Activated effector memory CD4-positive, alpha-beta T cell treated with Interleukin-2 at 50 U/mL for 16 hours (primary cell): ENCODE measurements around the gene ZBTB12.
"Not testable (repeated sequence)": the region's sequence is repeated elsewhere in the genome, so short reads cannot be mapped to it uniquely, and the experiment has no call there.

Experiments used
- DNase-seq: peaks from one replicate; pipeline ENCODE4 v3.0.0-alpha.2; 2020

Gene ZBTB12

GRCh38 chr6:31901953-31902643, at the start of gene ZBTB12:
TSS of gene ZBTB12 (minus strand) at chr6:31902086. CDS start at chr6:31901305, 781 bp downstream.
- DNase-seq, result peak; percentile 80

- no peak for DNase-seq
Measured at GRCh38 chr6:31949926-31950548, 48.2 kb upstream of the ZBTB12 start.

- DNase-seq, result no peak
Measured at GRCh38 chr6:31948753-31949413, 47.0 kb upstream of the ZBTB12 start.

- no peak for DNase-seq
Measured at GRCh38 chr6:31948306-31948705, 46.4 kb upstream of the ZBTB12 start.

- no peak for DNase-seq
Measured at GRCh38 chr6:31947864-31948263, 46.0 kb upstream of the ZBTB12 start.

DNA sequence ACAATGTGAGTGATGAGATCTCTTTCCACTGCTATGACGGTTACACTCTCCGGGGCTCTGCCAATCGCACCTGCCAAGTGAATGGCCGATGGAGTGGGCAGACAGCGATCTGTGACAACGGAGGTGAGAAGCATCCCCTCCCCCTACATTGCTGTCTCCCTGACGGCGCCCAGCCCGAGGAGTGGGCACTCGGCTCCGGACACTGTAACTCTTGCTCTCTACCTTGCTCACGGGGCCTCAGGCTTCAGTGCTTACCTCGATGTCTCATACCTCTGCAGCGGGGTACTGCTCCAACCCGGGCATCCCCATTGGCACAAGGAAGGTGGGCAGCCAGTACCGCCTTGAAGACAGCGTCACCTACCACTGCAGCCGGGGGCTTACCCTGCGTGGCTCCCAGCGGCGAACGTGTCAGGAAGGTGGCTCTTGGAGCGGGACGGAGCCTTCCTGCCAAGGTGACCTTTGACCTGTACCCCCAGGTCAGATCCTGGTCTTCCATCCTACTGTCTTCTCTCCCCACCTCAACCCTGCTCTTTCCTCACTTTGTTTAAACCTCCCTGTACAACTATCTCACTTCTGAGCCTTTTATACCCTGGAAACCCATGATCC, 45.3 kb upstream of the ZBTB12 start:
- no peak for DNase-seq

GRCh38 chr6:31946370-31946885, 44.5 kb upstream of the ZBTB12 start:
- DNase-seq, result no peak

- DNase-seq, result no peak
Measured at GRCh38 chr6:31945507-31946369, 43.9 kb upstream of the ZBTB12 start, which contains the start of gene CFB. TSS of gene CFB (plus strand) at chr6:31946095. CDS start at chr6:31946222, 127 bp downstream.

- DNase-seq, result no peak
Measured at GRCh38 chr6:31945154-31945506, 43.2 kb upstream of the ZBTB12 start.

GRCh38 chr6:31943742-31944141, 41.9 kb upstream of the ZBTB12 start:
- DNase-seq, result no peak

DNA sequence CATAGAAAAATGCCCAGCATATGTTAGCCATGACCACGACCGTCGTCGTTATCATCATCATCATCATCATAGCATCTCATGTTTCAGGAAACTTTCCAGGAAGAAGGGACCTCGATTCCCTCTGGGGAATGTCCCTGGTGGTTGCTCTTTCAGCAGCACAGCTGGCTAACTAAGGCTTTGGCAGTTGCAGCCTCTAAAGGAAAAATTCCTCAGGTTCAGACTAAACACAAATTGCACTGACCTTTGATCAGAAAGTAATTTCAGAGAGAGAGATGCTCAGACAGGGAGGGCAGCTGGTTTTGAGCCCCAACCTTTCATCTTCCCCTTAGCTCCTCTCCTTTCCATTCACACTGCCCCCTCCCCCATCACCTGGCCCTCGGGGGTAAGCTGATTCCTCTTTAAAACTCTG, 38.4 kb upstream of the ZBTB12 start:
- DNase-seq, result no peak

GRCh38 chr6:31935823-31936222, 33.9 kb upstream of the ZBTB12 start:
- no peak for DNase-seq

DNA sequence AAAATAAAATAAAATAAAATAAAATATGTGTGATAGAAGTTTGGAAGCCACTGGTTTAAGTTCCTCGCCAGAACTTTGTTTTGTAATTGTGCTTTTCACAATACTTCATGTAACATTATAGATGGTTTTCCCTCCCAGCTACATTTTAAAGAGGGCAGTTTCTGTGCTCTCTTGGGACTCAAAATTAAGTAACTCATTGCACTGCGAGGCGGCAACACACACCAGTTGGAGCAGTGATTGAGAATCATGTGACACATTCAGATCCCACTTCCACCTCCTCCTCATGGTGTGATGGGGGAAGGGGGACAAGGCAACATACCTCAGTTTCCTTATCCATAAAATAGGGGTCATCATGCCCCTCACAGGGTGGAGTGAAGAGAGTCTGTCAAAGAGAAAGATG, 33.1 kb upstream of the ZBTB12 start:
- no peak for DNase-seq

DNA sequence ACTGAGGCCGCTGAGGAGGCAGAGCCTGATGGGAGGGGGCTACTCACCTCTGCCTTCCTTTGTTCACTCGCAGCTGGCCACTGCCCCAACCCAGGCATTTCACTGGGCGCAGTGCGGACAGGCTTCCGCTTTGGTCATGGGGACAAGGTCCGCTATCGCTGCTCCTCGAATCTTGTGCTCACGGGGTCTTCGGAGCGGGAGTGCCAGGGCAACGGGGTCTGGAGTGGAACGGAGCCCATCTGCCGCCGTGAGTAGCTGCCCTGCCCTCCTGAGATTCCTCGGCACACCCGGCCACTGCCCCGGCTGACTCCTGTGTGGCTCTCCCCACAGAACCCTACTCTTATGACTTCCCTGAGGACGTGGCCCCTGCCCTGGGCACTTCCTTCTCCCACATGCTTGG, 31.7 kb upstream of the ZBTB12 start:
- DNase-seq, result no peak

DNA sequence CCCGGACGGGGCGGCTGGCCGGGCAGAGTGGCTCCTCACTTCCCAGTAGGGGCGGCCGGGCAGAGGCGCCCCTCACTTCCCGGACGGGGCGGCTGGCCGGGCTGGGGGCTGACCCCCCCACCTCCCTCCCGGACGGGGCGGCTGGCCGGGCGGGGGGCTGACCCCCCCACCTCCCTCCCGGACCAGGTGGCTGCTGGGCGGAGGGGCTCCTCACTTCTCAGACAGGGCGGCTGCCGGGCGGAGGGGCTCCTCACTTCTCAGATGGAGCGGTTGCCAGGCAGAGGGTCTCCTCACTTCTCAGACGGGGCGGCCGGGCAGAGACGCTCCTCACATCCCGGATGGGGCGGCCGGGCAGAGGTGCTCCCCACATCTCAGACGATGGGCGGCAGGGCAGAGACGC, 30.3 kb upstream of the ZBTB12 start:
- DNase-seq, result not testable (repeated sequence)

- no peak for DNase-seq
Measured at GRCh38 chr6:31930962-31931361, 29.1 kb upstream of the ZBTB12 start.

DNA sequence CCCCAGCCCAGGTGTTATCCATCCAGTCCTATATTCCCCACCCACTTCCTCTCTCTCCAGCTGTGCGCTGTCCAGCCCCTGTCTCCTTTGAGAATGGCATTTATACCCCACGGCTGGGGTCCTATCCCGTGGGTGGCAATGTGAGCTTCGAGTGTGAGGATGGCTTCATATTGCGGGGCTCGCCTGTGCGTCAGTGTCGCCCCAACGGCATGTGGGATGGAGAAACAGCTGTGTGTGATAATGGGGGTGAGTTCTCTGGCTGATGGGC, 26.7 kb upstream of the ZBTB12 start:
- no peak for DNase-seq

DNA sequence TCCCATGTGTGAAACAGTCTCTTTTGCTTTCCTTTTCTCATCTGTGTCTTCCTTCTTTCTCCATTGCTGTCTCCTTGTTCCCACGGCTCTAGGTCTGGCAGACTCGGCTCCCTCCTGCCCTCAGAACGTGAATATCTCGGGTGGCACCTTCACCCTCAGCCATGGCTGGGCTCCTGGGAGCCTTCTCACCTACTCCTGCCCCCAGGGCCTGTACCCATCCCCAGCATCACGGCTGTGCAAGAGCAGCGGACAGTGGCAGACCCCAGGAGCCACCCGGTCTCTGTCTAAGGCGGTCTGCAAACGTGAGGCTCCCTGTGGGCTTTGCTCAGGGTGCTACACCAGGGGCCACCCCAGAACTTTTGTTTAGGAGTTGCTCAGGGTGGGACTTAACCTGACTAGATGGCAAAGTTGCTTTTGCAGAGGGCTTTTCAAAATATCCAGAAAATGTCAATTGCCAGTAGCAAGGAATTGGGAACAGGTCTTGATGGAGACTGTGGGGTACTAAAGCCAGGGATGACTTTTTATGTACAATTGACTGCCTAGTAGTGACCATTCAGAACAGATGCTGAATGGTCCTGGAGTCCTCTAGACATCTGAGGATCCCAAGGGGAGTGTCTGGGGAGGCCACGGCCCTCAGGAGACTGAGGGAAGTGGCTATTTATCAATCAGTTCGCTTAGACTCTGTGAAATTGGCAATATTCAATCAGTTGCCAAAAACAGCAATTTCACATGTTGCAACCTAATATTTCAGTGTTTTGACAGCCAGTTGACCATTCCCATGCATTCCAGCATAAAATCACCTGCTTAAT, 26.2 kb upstream of the ZBTB12 start:
- no peak for DNase-seq

GRCh38 chr6:31927242-31927862, 25.5 kb upstream of the ZBTB12 start, which contains the start of gene C2:
TSS of gene C2 (plus strand) at chr6:31927717. CDS start at chr6:31927753, 36 bp downstream.
- no peak for DNase-seq

DNA sequence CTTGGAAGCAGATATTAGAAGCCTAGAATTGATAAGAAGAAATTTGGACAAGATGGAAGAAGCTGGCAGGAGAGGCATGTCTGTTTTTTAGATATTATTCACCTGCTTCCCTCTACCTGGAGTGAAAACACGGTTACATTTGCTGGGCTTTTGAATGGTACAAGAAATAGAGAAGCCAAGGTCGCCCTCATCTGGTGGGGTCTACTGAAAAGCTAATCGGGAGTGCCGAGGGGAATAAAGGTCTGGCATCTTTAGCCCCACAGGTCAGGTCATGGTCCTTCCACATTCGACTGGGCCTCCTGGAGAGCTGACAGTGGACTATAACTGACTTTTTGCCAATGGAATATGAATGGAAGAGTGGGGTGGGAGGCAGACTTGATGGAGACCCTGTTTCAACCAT, 21.1 kb upstream of the ZBTB12 start:
- no peak for DNase-seq

DNA sequence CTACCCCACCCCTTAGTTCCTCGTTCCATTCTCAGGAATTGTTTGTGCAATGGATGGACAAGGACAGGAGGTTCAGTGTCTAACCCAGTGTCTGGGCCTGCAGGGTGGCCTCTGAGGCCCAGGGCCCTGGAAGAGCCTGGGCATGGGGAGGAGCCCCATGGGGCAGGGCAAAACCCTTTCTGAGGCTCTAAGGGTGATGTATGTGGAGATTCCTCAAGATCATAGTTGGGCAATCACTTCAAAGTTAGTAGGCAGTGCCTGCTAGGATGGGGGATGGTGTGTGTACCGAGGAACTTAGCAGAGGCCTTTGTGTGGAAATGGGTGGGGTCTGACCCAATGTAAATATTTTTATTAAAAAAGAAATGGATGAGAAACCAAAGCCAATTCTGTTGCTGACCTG, 18.9 kb upstream of the ZBTB12 start:
- no peak for DNase-seq
